HG03460 (cell line): Measurements from ENCODE around the gene BRINP3.

Source experiments
- ATAC-seq: cut with Tn5 transposase; IDR thresholded peaks from one replicate; pipeline ENCODE4 v1.9.1; 2021; ENCODE audit not compliant: unreplicated experiment

BRINP3 gene

GRCh38 chr1:190453550-190453949 lies 24.1 kb downstream of the BRINP3 start:
- no peak for ATAC-seq

GRCh38 chr1:190452272-190452848 lies 25.3 kb downstream of the BRINP3 start:
- no peak for ATAC-seq

GRCh38 chr1:190444464-190444863 lies 33.2 kb downstream of the BRINP3 start:
- ATAC-seq = no peak

GRCh38 chr1:190439447-190439846 lies 38.2 kb downstream of the BRINP3 start:
- no peak for ATAC-seq

- no peak for ATAC-seq
Measured at GRCh38 chr1:190436615-190437014, 41.0 kb downstream of the BRINP3 start.

- no peak for ATAC-seq
Measured at GRCh38 chr1:190429932-190430331, 47.7 kb downstream of the BRINP3 start.

- ATAC-seq = no peak
Measured at GRCh38 chr1:190429141-190429540, 48.5 kb downstream of the BRINP3 start.

GRCh38 chr1:190416239-190416638 lies 61.4 kb downstream of the BRINP3 start:
- no peak for ATAC-seq

- no peak for ATAC-seq
Measured at GRCh38 chr1:190413142-190413541, 64.5 kb downstream of the BRINP3 start.

- no peak for ATAC-seq
Measured at GRCh38 chr1:190403402-190403801, 74.3 kb downstream of the BRINP3 start.

- ATAC-seq = no peak
Measured at GRCh38 chr1:190399233-190399632, 78.4 kb downstream of the BRINP3 start.

GRCh38 chr1:190391582-190391981 lies 86.1 kb downstream of the BRINP3 start:
- ATAC-seq = no peak

GRCh38 chr1:190377991-190378390 lies 99.7 kb downstream of the BRINP3 start:
- ATAC-seq = no peak

GRCh38 chr1:190377294-190377693 lies 100.4 kb downstream of the BRINP3 start:
- ATAC-seq = no peak

- no peak for ATAC-seq
Measured at GRCh38 chr1:190376044-190376443, 101.6 kb downstream of the BRINP3 start.

GRCh38 chr1:190373705-190374336 lies 103.8 kb downstream of the BRINP3 start:
- ATAC-seq = peak; percentile 68

- ATAC-seq = no peak
Measured at GRCh38 chr1:190367200-190367599, 110.5 kb downstream of the BRINP3 start.

GRCh38 chr1:190365283-190365682 lies 112.4 kb downstream of the BRINP3 start:
- no peak for ATAC-seq

GRCh38 chr1:190353538-190354101 lies 124.0 kb downstream of the BRINP3 start:
- ATAC-seq = no peak

GRCh38 chr1:190344454-190344853 lies 133.2 kb downstream of the BRINP3 start:
- ATAC-seq = no peak

GRCh38 chr1:190338829-190339228 lies 138.8 kb downstream of the BRINP3 start:
- no peak for ATAC-seq

GRCh38 chr1:190328871-190329270 lies 148.8 kb downstream of the BRINP3 start:
- ATAC-seq = no peak

GRCh38 chr1:190328361-190328760 lies 149.3 kb downstream of the BRINP3 start:
- ATAC-seq = no peak
